Measurements from ENCODE around the gene ADNP2.

ADNP2 gene

DNA sequence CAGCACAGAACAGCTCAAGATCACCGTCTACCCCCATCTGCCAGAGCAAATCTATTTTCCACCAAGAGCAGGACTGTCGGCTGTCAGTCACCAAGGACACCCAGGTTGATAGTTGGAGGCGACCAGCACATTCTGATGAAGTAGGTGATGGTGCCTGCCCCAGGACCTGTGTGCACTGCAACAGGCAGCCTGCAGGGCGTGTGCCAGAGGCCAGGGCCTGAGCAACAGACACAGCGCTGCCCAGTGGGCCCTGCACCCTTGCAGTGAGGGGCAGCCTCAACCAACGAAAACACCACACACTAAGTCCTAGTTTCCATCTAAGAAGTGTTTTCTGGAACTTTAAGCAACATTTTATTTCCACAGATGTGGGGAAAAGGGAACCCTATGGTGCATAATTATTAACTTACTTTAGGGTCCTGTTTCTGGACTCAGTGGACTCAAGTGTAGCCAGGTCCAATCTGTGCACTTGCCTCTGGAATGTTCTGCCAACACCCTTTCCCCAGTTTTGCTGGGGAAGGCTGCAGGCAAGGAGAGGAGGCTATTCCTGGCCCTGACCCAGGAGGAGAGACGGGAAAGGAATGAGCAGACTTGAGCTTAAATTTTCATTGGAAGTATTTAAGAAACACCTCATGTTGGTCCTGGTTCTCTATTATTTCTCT lies 61.5 kb downstream of the ADNP2 start:
- TF ChIP-seq ISL1 (CRISPR knock-in tag; IDR thresholded peaks at IDR 0.05) (no peak), ZFP30 (CRISPR knock-in tag; IDR thresholded peaks at IDR 0.05) (no peak), ESRRG (CRISPR knock-in tag; IDR thresholded peaks at IDR 0.05) (no peak), GLIS3 (CRISPR knock-in tag; IDR thresholded peaks at IDR 0.05) (no peak), ARNTL (CRISPR knock-in tag; IDR thresholded peaks at IDR 0.05; ENCODE audit: borderline replicate concordance, low read depth) (no peak), ZNF565 (CRISPR knock-in tag; conservative IDR thresholded peaks at IDR 0.05; ENCODE audit: low read depth) (no peak), OSR1 (CRISPR knock-in tag; IDR thresholded peaks at IDR 0.05) (no peak), ZFP3 (CRISPR knock-in tag; IDR thresholded peaks at IDR 0.05) (no peak), SNAI2 (CRISPR knock-in tag; IDR thresholded peaks at IDR 0.05) (no peak)
- TF ChIP-seq, protein P1, sequence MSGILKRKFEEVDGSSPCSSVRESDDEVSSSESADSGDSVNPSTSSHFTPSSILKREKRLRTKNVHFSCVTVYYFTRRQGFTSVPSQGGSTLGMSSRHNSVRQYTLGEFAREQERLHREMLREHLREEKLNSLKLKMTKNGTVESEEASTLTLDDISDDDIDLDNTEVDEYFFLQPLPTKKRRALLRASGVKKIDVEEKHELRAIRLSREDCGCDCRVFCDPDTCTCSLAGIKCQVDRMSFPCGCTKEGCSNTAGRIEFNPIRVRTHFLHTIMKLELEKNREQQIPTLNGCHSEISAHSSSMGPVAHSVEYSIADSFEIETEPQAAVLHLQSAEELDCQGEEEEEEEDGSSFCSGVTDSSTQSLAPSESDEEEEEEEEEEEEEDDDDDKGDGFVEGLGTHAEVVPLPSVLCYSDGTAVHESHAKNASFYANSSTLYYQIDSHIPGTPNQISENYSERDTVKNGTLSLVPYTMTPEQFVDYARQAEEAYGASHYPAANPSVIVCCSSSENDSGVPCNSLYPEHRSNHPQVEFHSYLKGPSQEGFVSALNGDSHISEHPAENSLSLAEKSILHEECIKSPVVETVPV (CRISPR knock-in tag; IDR thresholded peaks at IDR 0.05), result no peak
- TF ChIP-seq, protein P2, sequence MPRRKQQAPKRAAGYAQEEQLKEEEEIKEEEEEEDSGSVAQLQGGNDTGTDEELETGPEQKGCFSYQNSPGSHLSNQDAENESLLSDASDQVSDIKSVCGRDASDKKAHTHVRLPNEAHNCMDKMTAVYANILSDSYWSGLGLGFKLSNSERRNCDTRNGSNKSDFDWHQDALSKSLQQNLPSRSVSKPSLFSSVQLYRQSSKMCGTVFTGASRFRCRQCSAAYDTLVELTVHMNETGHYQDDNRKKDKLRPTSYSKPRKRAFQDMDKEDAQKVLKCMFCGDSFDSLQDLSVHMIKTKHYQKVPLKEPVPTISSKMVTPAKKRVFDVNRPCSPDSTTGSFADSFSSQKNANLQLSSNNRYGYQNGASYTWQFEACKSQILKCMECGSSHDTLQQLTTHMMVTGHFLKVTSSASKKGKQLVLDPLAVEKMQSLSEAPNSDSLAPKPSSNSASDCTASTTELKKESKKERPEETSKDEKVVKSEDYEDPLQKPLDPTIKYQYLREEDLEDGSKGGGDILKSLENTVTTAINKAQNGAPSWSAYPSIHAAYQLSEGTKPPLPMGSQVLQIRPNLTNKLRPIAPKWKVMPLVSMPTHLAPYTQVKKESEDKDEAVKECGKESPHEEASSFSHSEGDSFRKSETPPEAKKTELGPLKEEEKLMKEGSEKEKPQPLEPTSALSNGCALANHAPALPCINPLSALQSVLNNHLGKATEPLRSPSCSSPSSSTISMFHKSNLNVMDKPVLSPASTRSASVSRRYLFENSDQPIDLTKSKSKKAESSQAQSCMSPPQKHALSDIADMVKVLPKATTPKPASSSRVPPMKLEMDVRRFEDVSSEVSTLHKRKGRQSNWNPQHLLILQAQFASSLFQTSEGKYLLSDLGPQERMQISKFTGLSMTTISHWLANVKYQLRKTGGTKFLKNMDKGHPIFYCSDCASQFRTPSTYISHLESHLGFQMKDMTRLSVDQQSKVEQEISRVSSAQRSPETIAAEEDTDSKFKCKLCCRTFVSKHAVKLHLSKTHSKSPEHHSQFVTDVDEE (CRISPR knock-in tag; IDR thresholded peaks at IDR 0.05), result no peak
- ATAC-seq, result no peak

GRCh38 chr18:80171054-80171872 lies 62.2 kb downstream of the ADNP2 start:
- peak; percentile 39; the same call in 1 of the 3 replicates for ATAC-seq
- TF ChIP-seq, protein P2 (CRISPR knock-in tag; IDR thresholded peaks at IDR 0.05), result no peak
- TF ChIP-seq BACH2 (CRISPR knock-in tag; IDR thresholded peaks at IDR 0.05; ENCODE audit: borderline replicate concordance) (no peak), ZNF70 (CRISPR knock-in tag; IDR thresholded peaks at IDR 0.05) (no peak)

- TF ChIP-seq OSR1 (CRISPR knock-in tag; IDR thresholded peaks at IDR 0.05), result no peak
- TF ChIP-seq, protein P1 (CRISPR knock-in tag; IDR thresholded peaks at IDR 0.05), result no peak
- TF ChIP-seq TCF4 (CRISPR knock-in tag; IDR thresholded peaks at IDR 0.05; ENCODE audit: borderline replicate concordance), result no peak
- no peak for TF ChIP-seq ZNF565 (CRISPR knock-in tag; conservative IDR thresholded peaks at IDR 0.05; ENCODE audit: low read depth)
- TF ChIP-seq, protein P2 (CRISPR knock-in tag; IDR thresholded peaks at IDR 0.05), result no peak
- TF ChIP-seq CSDC2 (CRISPR knock-in tag; IDR thresholded peaks at IDR 0.05), result no peak
- TF ChIP-seq ESRRG (CRISPR knock-in tag; IDR thresholded peaks at IDR 0.05), result no peak
- TF ChIP-seq ARNTL (CRISPR knock-in tag; IDR thresholded peaks at IDR 0.05; ENCODE audit: borderline replicate concordance, low read depth), result no peak
- TF ChIP-seq ZNF70 (CRISPR knock-in tag; IDR thresholded peaks at IDR 0.05), result no peak
- no peak for TF ChIP-seq TOX (CRISPR knock-in tag; IDR thresholded peaks at IDR 0.05; ENCODE audit: borderline replicate concordance)
- no peak for TF ChIP-seq ISL1 (CRISPR knock-in tag; IDR thresholded peaks at IDR 0.05)
- TF ChIP-seq ZC3H10 (CRISPR knock-in tag; IDR thresholded peaks at IDR 0.05), result no peak
- no peak for TF ChIP-seq ZFP3 (CRISPR knock-in tag; IDR thresholded peaks at IDR 0.05)
- TF ChIP-seq RARB (CRISPR knock-in tag; IDR thresholded peaks at IDR 0.05), result no peak
- TF ChIP-seq ZFP30 (CRISPR knock-in tag; IDR thresholded peaks at IDR 0.05), result no peak
- no peak for ATAC-seq
Observed at GRCh38 chr18:80172056-80172455, 63.0 kb downstream of the ADNP2 start.
